Measurements from ENCODE around the gene FICD.

The FICD gene

DNA sequence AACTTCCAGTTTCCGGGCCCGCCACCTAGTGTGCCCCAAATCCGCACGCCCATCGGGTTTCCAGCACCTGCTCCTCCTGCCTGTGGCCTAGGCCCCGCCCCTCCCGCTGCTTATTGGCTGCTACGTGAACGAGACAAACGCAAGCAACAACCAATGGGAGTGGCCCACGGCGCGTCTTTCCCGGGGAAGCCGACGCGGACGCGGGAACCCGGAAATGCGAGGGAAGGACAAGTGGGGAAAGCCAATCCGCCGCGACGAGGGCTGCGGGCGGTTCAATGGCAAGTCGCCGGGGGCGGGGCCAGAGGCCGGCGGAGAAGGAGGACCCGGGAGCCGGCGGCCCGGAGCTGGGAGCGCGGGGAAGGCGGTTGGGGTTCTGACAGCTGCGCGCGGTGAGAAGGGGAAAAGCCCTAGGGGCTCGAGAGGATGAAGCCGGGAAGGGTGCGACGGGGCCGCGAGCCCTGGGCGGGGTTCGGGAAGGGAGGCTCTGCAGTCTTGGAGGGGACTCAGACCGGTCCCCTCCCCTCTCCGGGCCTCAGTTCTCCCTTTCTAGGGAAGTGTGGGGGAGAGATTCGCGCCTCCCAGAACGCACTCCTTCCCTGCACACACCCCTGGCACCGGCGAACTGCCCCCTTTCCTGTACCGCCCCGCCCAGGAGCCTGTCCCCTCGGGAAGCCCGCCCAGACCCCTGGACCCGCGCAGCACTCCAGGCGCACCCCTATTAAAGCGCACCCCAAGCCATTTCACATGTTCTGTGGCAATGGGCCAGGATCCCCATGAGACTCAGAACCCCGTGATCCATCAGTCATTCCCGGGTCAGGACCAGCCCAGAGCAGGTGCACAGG is at the start of gene FICD:
FICD (plus strand) TSS at position 305 of the 842 bp plus-strand sequence. CDS start 1,696 bp downstream, outside the sequence.
- H3K27me3 ChIP-seq (ENCODE audit: low read depth, low read length), result no peaks in the 10 kb centered on the region
- H3K4me1 ChIP-seq (ENCODE audit: control insufficient read depth in 1 of 2, insufficient read depth in 2 of 2, low read length in 2 of 2), result peaks cover 10 to 16% of the 10 kb centered on the region in 2 donors
- peak within 1 kb of the TSS; percentile 27 for H3K27ac ChIP-seq (ENCODE audit: low read length)
- H3K36me3 ChIP-seq (ENCODE audit: control insufficient read depth in 1 of 2, insufficient read depth in 2 of 2, low read length in 2 of 2), result peaks cover 14 to 22% of the 10 kb centered on the region in 2 donors
- peak within 1 kb of the TSS; percentile 83 to 90 for H3K4me3 ChIP-seq (ENCODE audit: low read depth in 1 of 2, low read length in 2 of 2)
- no peaks in the 10 kb centered on the region for H3K9me3 ChIP-seq (ENCODE audit: control insufficient read depth in 1 of 2, low read length in 2 of 2)

DNA sequence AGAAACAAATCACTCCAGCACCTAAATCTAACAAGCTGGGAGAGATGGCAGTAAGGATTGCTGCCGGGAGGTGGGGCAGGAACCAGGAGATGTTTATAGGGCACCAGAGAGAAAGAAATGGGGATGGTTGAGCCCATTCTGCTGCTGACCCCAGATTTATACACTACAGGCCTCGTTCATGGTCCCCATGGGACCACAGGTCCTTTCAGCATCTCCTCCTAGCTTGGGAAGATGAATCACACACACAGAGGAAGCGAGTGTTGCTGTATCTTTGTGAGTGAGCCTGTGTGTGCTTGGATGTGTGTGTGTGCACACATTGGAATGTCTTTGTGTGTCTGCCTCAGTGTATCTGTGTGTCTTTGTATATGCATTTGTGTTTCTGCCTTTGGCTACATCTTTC is 49.7 kb upstream of the FICD start:
- no peaks in the 10 kb centered on the region for H3K27me3 ChIP-seq (ENCODE audit: low read depth, low read length)
- no peaks in the 10 kb centered on the region for H3K36me3 ChIP-seq (ENCODE audit: control insufficient read depth in 1 of 2, insufficient read depth in 2 of 2, low read length in 2 of 2)
- H3K9me3 ChIP-seq (ENCODE audit: control insufficient read depth in 1 of 2, low read length in 2 of 2), result no peaks in the 10 kb centered on the region
- H3K4me1 ChIP-seq (ENCODE audit: control insufficient read depth in 1 of 2, insufficient read depth in 2 of 2, low read length in 2 of 2), result no peaks in the 10 kb centered on the region
- H3K27ac ChIP-seq (ENCODE audit: low read length), result no peak overlapping the region
- H3K4me3 ChIP-seq (ENCODE audit: low read depth in 1 of 2, low read length in 2 of 2), result no peak overlapping the region

DNA sequence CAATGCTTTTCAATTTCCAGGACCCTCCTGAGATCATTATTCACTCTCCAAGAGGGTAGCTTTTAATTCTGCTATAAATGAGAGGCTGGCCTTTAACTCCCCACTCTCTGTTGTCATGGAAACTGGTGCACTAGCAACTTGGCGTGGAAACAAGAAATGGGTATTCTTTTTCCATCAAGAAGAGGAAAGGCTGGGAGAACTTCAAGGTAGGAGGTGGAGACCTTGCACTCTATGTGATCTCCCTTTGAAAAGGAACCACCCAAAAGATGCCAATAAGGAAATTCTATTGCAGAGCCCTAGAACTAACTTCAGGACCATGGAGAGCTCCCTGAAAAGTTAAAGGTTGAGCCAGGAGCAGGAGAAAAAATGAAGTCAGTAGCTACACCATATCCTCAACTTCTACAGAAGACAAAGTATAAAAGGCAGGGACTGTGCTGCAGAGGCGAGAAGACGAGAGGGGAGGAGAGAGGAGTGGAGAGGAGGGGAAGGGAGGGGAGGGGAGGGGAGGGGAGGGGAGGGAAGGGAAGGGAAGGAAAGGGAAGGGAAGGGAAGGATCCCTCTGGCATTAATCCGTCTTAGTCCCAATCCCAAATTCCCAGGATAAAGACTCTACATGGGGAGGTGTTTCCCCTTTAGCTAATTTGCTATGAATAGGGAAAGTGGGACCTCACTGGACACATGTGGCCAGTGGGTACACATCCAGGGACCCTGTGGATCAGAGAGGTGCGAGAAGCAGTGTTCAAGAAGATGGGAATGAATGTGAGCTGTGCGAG is 46.7 kb upstream of the FICD start:
- no peak overlapping the region for H3K27ac ChIP-seq (ENCODE audit: low read length)
- H3K36me3 ChIP-seq (ENCODE audit: control insufficient read depth in 1 of 2, insufficient read depth in 2 of 2, low read length in 2 of 2), result no peaks in the 10 kb centered on the region
- H3K4me1 ChIP-seq (ENCODE audit: control insufficient read depth in 1 of 2, insufficient read depth in 2 of 2, low read length in 2 of 2), result no peaks in the 10 kb centered on the region
- no peaks in the 10 kb centered on the region for H3K27me3 ChIP-seq (ENCODE audit: low read depth, low read length)
- no peaks in the 10 kb centered on the region for H3K9me3 ChIP-seq (ENCODE audit: control insufficient read depth in 1 of 2, low read length in 2 of 2)
- H3K4me3 ChIP-seq (ENCODE audit: low read depth in 1 of 2, low read length in 2 of 2), result no peak overlapping the region

DNA sequence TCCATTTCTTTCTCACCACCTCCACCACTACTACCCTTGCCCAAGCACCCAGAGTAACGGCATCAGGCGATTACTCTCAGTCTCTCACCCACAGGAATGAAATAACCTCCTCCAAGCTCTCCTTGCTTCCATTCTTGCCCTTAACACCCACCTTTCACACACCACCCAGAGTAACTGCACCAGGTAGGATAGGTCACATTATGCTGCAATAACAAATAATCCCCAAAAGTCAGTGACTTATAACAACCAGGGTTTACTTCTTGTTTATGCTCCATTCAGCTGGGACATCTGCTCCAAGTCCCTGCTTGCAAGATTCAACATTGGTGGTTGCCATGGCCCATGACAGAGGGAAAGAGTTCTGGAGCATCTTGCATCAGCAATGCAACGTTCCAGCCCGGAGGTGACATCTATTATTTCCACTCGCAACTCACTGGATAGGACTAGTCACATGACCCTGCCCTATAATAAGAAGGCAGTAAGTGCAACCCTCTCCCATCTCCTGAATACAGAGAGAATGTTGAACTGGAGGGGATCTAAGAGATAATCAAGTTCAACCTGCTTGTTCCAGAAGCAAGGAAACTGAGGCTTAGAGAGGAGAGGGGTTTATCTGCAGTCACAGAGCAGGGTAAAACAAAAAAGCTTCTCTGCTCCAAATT is 41.5 kb upstream of the FICD start:
- Histone ChIP-seq H3K4me3 (ENCODE audit: low read depth in 1 of 2, low read length in 2 of 2) (no peak overlapping the region), H3K27ac (ENCODE audit: low read length) (no peak overlapping the region), H3K9me3 (ENCODE audit: control insufficient read depth in 1 of 2, low read length in 2 of 2) (no peaks in the 10 kb centered on the region)

DNA sequence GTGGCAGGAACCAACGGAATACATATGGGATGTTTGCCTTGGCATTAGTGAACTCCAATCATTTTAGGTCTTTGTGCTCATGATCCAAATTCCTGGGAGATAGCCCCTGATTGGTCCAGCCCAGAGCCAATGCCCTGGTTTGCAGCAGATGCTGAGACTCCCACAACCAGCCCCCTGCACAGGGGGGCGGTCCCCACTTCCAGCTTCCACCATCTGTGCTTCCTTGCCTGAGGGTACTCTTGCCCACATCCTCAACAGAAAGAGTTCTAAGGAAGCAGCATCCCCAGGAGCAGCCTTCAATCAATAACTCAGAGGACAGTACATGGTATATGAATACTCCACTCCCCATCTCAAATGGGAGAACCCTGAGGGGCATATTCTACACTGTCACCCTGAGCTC is 39.7 kb upstream of the FICD start:
- no peaks in the 10 kb centered on the region for H3K36me3 ChIP-seq (ENCODE audit: control insufficient read depth in 1 of 2, insufficient read depth in 2 of 2, low read length in 2 of 2)
- H3K4me3 ChIP-seq (ENCODE audit: low read depth in 1 of 2, low read length in 2 of 2), result no peak overlapping the region
- no peaks in the 10 kb centered on the region for H3K27me3 ChIP-seq (ENCODE audit: low read depth, low read length)
- H3K27ac ChIP-seq (ENCODE audit: low read length), result no peak overlapping the region
- no peaks in the 10 kb centered on the region for H3K9me3 ChIP-seq (ENCODE audit: control insufficient read depth in 1 of 2, low read length in 2 of 2)
- no peaks in the 10 kb centered on the region for H3K4me1 ChIP-seq (ENCODE audit: control insufficient read depth in 1 of 2, insufficient read depth in 2 of 2, low read length in 2 of 2)

More for the DNA sequence above, 41.5 kb upstream of the FICD start:
- Histone ChIP-seq H3K27me3 (ENCODE audit: low read depth, low read length) (no peaks in the 10 kb centered on the region), H3K4me1 (ENCODE audit: control insufficient read depth in 1 of 2, insufficient read depth in 2 of 2, low read length in 2 of 2) (no peaks in the 10 kb centered on the region), H3K36me3 (ENCODE audit: control insufficient read depth in 1 of 2, insufficient read depth in 2 of 2, low read length in 2 of 2) (no peaks in the 10 kb centered on the region)

DNA sequence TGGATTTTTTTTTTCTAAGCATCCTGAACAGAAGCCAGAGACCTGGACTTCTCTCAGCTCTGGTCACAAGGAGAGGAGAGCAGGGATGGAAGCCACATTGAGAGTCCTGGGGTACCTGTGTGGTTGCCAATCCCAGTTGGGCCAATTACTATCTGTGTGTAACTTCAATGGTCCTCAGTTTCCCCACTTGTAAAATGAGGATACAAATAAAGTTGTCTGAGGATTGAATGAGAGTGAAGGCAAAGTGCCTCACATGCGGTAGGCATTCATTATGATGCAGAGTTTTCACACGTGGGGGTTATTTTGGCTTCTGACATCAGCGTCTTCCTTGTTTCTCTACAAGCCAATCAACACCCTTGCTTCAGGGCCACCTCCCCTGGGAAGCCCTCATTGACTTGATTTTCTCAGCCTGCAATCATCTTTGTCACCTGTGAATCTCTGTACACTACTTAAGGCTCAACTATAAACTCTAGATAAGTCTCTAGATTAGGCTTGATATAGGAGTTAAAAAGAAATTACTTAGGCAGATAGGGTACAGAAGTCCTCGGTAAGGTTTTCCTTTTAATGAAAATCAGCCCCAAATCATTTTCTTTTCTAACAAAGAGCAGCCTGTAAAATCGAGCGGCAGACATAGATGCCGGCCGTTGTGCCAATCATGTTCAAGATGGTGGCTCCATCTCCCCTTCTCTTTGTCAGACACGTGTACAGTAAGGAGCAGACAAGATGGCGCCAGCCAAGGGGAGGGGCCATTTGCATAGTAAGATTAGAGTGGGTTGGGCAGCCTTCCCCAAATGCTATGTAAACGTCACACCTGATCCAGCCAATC is 37.8 kb upstream of the FICD start:
- Histone ChIP-seq H3K27me3 (ENCODE audit: low read depth, low read length) (no peaks in the 10 kb centered on the region), H3K4me1 (ENCODE audit: control insufficient read depth in 1 of 2, insufficient read depth in 2 of 2, low read length in 2 of 2) (no peaks in the 10 kb centered on the region), H3K4me3 (ENCODE audit: low read depth in 1 of 2, low read length in 2 of 2) (no peak overlapping the region)

DNA sequence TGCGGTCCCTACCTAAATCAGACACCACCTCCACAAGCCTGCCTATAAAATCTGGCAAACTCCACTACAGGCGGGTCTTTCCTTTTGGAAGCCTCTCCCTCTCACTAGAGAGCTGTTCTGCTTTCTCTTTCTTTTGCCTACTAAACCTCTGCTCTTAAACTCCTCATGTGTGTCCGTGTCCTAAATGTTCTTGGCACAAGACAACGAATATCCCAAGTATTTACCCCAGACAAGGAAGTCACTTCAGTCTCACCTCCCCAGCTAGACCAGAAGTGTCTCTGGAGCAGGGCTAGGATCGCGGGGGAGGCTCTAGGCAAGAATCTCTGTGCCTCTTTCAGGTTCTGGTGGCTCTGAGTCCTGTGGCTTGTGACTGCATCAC is 37.2 kb upstream of the FICD start:
- Histone ChIP-seq H3K27ac (ENCODE audit: low read length) (no peak overlapping the region), H3K27me3 (ENCODE audit: low read depth, low read length) (no peaks in the 10 kb centered on the region), H3K9me3 (ENCODE audit: control insufficient read depth in 1 of 2, low read length in 2 of 2) (no peaks in the 10 kb centered on the region), H3K4me3 (ENCODE audit: low read depth in 1 of 2, low read length in 2 of 2) (no peak overlapping the region), H3K36me3 (ENCODE audit: control insufficient read depth in 1 of 2, insufficient read depth in 2 of 2, low read length in 2 of 2) (no peaks in the 10 kb centered on the region), H3K4me1 (ENCODE audit: control insufficient read depth in 1 of 2, insufficient read depth in 2 of 2, low read length in 2 of 2) (no peaks in the 10 kb centered on the region)

More for the DNA sequence above, 37.8 kb upstream of the FICD start:
- Histone ChIP-seq H3K27ac (ENCODE audit: low read length) (no peak overlapping the region), H3K9me3 (ENCODE audit: control insufficient read depth in 1 of 2, low read length in 2 of 2) (no peaks in the 10 kb centered on the region), H3K36me3 (ENCODE audit: control insufficient read depth in 1 of 2, insufficient read depth in 2 of 2, low read length in 2 of 2) (no peaks in the 10 kb centered on the region)

DNA sequence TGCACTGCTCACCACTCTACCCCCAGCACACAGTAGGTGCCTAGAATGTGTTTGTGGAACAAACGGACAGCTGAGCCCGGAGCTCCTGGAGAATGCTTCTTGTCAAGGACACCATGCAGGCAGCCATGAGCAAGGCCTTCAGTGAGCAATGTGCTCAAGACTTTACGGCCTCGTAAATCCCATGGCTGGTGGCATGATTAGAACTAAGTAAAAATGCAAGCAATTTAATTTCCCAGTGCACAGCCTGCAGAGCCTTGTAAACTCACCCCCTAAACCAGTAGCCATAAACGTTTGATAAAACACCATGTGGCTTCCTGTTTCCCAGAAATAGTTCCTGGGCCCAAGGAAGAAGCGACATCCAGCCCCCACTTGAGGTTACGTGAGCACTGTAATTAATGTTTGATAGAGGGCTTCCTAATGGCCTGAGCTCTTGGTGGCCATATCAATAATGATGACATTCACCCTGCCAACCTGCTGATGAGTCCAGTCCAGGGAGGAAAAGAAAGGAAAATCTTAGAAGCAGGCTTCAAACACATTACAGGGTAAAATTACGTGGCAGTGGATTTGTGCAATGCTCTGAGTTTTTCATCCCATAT is 36.4 kb upstream of the FICD start:
- H3K36me3 ChIP-seq (ENCODE audit: control insufficient read depth in 1 of 2, insufficient read depth in 2 of 2, low read length in 2 of 2), result no peaks in the 10 kb centered on the region
- no peaks in the 10 kb centered on the region for H3K27me3 ChIP-seq (ENCODE audit: low read depth, low read length)
- H3K4me3 ChIP-seq (ENCODE audit: low read depth in 1 of 2, low read length in 2 of 2), result no peak overlapping the region
- H3K27ac ChIP-seq (ENCODE audit: low read length), result no peak overlapping the region
- H3K4me1 ChIP-seq (ENCODE audit: control insufficient read depth in 1 of 2, insufficient read depth in 2 of 2, low read length in 2 of 2), result no peaks in the 10 kb centered on the region
- H3K9me3 ChIP-seq (ENCODE audit: control insufficient read depth in 1 of 2, low read length in 2 of 2), result no peaks in the 10 kb centered on the region

DNA sequence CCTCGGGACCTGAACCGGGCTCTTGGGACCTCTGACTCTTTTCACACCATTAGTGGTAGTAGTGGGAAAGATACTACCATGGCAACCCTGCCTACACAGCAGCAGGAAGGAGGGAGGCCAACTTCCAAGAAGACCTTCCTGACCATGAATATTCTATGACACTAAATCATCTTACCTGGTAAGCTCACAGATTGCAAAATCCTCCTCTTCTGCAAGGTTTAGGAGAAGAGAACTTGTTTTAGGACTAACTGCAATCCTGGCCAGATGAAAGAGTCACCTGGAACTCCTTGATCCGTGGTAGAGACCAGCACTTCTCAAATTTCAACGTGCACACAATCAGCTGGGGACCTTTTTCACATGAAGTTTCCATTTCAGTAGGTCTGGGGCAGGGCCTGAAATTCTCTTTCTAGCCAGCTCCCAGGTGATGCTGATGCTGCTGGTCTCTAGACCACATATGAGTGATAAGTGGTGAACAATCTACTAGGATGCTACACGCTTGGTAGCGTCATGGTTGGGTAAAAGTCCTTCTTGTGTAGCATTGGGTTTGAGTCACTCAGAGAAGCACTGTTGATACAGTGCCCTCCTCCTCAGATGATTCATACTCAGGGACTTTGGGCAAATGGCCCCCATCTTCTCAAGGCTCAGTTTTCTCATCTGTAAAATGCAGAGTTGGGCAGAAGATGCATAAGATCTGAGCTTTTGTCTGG is 35.6 kb upstream of the FICD start:
- Histone ChIP-seq H3K36me3 (ENCODE audit: control insufficient read depth in 1 of 2, insufficient read depth in 2 of 2, low read length in 2 of 2) (no peaks in the 10 kb centered on the region), H3K4me3 (ENCODE audit: low read depth in 1 of 2, low read length in 2 of 2) (no peak overlapping the region), H3K27ac (ENCODE audit: low read length) (no peak overlapping the region), H3K27me3 (ENCODE audit: low read depth, low read length) (no peaks in the 10 kb centered on the region), H3K4me1 (ENCODE audit: control insufficient read depth in 1 of 2, insufficient read depth in 2 of 2, low read length in 2 of 2) (no peaks in the 10 kb centered on the region), H3K9me3 (ENCODE audit: control insufficient read depth in 1 of 2, low read length in 2 of 2) (no peaks in the 10 kb centered on the region)

DNA sequence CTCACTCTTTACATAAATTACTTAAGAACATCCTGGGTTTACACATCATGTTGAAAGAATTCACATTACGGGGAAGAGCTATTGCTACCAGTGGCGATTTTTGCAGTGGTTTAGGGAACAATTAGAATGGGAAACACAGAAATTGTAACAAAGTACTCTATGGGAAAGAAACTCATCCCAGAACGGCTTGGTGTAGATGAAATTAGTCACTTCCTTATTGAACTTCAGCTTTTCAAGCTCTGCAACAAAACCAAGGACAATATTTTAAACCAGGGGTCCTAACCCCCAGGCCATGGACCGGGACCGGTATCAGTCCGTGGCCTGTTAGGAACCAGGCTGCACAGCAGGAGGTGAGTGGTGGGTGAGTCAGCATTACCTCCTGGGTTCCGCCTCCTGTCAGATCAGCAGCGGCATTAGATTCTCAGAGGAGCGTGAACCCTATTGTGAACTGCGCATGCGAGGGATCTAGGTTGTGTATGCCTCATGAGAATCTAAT is 32.3 kb upstream of the FICD start:
- H3K4me3 ChIP-seq (ENCODE audit: low read depth in 1 of 2, low read length in 2 of 2), result no peak overlapping the region
- no peaks in the 10 kb centered on the region for H3K4me1 ChIP-seq (ENCODE audit: control insufficient read depth in 1 of 2, insufficient read depth in 2 of 2, low read length in 2 of 2)
- H3K27ac ChIP-seq (ENCODE audit: low read length), result no peak overlapping the region
- H3K9me3 ChIP-seq (ENCODE audit: control insufficient read depth in 1 of 2, low read length in 2 of 2), result no peaks in the 10 kb centered on the region
- H3K27me3 ChIP-seq (ENCODE audit: low read depth, low read length), result no peaks in the 10 kb centered on the region
- no peaks in the 10 kb centered on the region for H3K36me3 ChIP-seq (ENCODE audit: control insufficient read depth in 1 of 2, insufficient read depth in 2 of 2, low read length in 2 of 2)
